ENCODE measurements around the gene CLDN20. TPM values are rescaled to one million over a fixed set of nuclear protein-coding genes. Genes with fewer than 3 reads are reported as not detected.

CLDN20 gene
- polyA plus RNA-seq, 1 experiment: not detected

- no peak overlapping the region for H3K4me3 ChIP-seq (ENCODE audit: low read depth, low read length)
- H3K36me3 ChIP-seq (ENCODE audit: control insufficient read depth, insufficient read depth, low read length): no peaks in the 10 kb centered on the region
- CTCF ChIA-PET: interaction anchor here (0.9 to 9.1 kb wide), 4 partner anchors 8 to 209 kb away, joined by 3 to 75 read pairs (median 4); no protein-coding TSS in a partner anchor
- POLR2A ChIA-PET: no interaction called here
- no peak for DNase-seq (ENCODE audit: low read depth)
- no peaks in the 10 kb centered on the region for H3K27me3 ChIP-seq (ENCODE audit: control insufficient read depth, insufficient read depth, low read length)
- TF ChIP-seq CTCF (IDR thresholded peaks at IDR 0.05; ENCODE audit: insufficient read depth, low read depth, low read length): no peak
Observed at GRCh38 chr6:155325700-155326516, 62.1 kb downstream of the CLDN20 start.

Other genes with a start within 250 kb of the CLDN20 start
- 12.9 and 17.4 TPM in 2 replicates for gene TFB1M, start 50.5 kb downstream of the CLDN20 start, polyA plus RNA-seq (2011; rRNA removed)
- not detected in 2 replicates for gene NOX3, start 191.8 kb downstream of the CLDN20 start, polyA plus RNA-seq (2011; rRNA removed)

Measured in BJ (cell line).